Effector memory CD4-positive, alpha-beta T cell (primary cell): ENCODE measurements around the gene SLK.

ENCODE experiments used
- DNase-seq, 3 donors: peaks; one replicate each; pipeline ENCODE4 v3.0.0-alpha.2; 2020
- H3K27ac ChIP-seq: 2 replicates; pipeline ENCODE4 v1.7.0; 2013; ENCODE audit warnings: mild to moderate bottlenecking, low read length, moderate library complexity; ENCODE audit not compliant: insufficient read depth, poor library complexity, severe bottlenecking
- H3K27me3 ChIP-seq: replicated peaks from 2 replicates; pipeline ENCODE4 v1.7.0; 2013; ENCODE audit warnings: mild to moderate bottlenecking, low read length; ENCODE audit not compliant: insufficient read depth, control insufficient read depth, poor library complexity, severe bottlenecking
- H3K36me3 ChIP-seq: 2 replicates; pipeline ENCODE4 v1.7.0; 2013; ENCODE audit warnings: mild to moderate bottlenecking, low read length, moderate library complexity; ENCODE audit not compliant: control insufficient read depth, insufficient read depth
- H3K4me1 ChIP-seq: 2 replicates; pipeline ENCODE4 v1.7.0; 2013; ENCODE audit warnings: low read length, mild to moderate bottlenecking; ENCODE audit not compliant: control insufficient read depth, insufficient read depth, poor library complexity, severe bottlenecking
- H3K4me3 ChIP-seq: 2 replicates; pipeline ENCODE4 v1.7.0; 2013; ENCODE audit warnings: low read length, low read depth, mild to moderate bottlenecking; ENCODE audit not compliant: insufficient read depth, poor library complexity, severe bottlenecking
- H3K9me3 ChIP-seq: 2 replicates; pipeline ENCODE4 v1.7.0; 2013; ENCODE audit warnings: mild to moderate bottlenecking, low read length, moderate library complexity; ENCODE audit not compliant: control insufficient read depth

SLK gene

DNA sequence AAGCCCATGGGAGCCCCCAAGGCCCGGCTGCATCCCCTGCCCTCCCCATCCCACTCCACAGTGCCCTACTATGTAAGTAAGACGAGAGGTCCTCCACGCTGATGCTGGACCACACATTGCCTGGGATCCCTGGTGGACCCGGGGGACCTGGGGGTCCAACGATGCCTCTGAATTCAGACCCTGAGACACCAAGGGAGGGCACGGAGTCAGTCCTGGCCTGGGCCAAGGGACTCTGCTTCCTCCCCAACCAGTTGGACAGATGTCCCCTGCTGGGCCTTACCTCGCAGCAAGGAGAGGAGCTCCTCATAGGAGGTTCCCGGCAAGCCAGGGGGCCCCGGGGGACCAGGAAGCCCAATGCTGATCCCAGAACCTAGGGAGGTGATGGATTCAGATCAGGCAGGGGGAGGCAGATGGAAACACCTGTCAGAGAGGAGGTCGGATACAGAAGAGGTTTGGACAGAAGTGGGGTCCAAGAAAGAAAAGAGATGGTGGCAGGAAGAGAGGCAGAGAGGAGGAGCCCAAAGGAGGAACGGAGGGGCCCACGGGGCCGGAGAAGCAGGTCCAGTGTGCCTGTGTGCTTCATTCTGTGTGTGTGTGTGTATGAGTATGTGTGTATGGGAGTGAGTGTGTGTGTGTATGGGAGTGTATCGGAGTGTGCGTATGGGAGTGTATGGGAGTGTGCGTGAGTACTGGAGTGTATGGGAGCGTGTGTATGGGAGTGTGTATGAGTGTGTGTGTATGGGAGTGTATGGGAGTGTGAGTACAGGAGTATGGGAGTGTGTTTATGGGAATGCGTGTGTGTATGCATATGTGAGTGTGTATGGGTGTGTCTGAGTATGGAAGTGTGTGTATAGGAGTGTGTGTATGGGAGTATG, 68.5 kb downstream of the SLK start:
- no peaks in the 10 kb centered on the region for H3K4me1 ChIP-seq
- H3K9me3 ChIP-seq, result no peaks in the 10 kb centered on the region
- DNase-seq, result no peak
- H3K36me3 ChIP-seq, result peaks cover 5% of the 10 kb centered on the region
- H3K4me3 ChIP-seq, result no peak overlapping the region
- no peak overlapping the region for H3K27ac ChIP-seq
- no peaks in the 10 kb centered on the region for H3K27me3 ChIP-seq

DNA sequence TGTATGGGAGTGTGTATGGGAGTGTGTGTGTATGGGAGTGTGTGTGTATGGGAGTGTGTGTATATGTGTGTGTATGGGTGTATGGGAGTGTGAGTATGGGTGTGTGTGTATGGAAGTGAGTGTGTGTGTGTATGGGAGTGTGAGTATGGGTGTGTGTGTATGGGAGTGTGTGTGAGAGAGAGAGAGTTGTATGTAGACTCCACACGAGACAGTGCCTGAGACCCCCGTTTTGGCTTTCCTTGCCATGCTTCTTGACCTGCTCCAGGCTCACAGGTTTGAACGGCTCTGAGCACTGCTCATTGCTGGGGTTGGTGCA, 69.1 kb downstream of the SLK start:
- Histone ChIP-seq H3K36me3 (peaks cover 5% of the 10 kb centered on the region), H3K27ac (no peak overlapping the region), H3K4me3 (no peak overlapping the region)

DNA sequence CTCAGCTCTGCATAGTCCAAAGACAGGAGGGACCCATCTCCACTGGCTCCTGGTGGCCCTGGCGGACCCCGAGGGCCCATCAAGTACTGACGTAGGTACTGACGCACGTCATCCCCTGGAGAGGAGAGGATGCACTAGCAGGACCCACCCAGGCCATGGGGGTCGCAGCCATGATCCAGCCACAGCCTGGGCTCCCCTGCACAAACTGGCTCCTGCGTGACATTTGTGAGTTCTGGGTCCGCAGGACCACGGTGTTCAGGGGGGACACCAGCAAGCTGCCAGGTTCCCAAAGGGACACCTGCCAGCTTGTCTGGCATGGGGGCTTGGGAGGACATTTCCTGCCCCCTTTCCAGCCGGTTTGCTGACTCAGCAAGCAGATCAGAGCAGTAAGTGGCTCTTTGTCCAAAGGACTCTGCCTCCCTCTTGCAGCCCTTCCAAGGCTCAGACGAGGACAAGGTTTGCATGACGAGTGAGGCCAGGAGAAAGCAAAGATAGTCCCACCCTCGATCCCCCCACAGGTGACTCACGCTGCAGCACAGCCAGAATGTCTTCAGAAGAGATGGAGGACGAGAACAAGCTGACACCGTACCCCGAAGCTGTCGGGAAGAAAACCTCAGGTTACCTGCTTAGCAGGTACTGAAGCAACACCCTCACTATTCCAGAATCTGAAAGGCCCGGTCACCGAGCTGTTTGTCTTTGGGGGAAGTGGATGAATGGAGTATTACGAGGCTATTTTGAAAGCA, 69.7 kb downstream of the SLK start:
- Histone ChIP-seq H3K4me3 (no peak overlapping the region), H3K9me3 (no peaks in the 10 kb centered on the region), H3K4me1 (no peaks in the 10 kb centered on the region), H3K36me3 (peaks cover 5% of the 10 kb centered on the region), H3K27ac (no peak overlapping the region), H3K27me3 (no peaks in the 10 kb centered on the region)
- DNase-seq, result no peak

More for the DNA sequence above, 69.1 kb downstream of the SLK start:
- DNase-seq, result no peak
- H3K27me3 ChIP-seq, result no peaks in the 10 kb centered on the region
- no peaks in the 10 kb centered on the region for H3K4me1 ChIP-seq
- H3K9me3 ChIP-seq, result no peaks in the 10 kb centered on the region

DNA sequence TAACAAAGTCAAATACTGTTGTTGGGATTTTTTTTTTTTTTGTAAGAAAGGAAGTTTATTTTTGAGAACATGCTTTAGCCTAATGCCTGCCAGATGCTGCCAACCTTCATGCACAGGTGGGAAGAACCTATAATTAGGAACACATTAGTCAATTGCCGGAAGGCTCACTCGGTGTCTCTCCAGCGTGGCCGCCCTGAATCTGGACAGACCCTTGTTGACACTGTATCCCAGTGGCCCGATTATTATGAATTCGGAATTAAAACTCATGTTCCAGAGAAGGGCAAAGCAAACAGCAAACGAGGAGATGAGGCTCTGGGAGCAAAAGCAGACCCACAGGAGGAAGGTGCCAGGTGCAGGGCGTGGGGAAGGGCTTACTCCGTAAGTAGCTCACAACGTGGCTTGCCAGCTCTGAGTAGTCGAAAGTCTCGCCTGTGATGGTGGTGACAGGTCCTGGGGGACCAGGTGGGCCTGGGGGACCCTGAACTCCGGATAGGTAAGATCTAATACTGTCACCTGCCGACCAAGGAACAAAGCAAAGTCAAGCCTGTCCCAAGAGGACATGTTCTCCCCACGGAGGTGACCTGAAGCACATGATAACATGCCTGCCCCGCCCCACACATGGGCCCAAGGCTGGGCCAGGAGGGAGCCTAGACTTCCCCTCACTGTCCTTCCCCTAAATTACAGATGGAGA, 70.5 kb downstream of the SLK start:
- no peaks in the 10 kb centered on the region for H3K9me3 ChIP-seq
- H3K27ac ChIP-seq, result no peak overlapping the region
- peaks cover 2% of the 10 kb centered on the region for H3K36me3 ChIP-seq
- DNase-seq, result no peak
- H3K27me3 ChIP-seq, result no peaks in the 10 kb centered on the region
- H3K4me3 ChIP-seq, result no peak overlapping the region
- H3K4me1 ChIP-seq, result no peaks in the 10 kb centered on the region

DNA sequence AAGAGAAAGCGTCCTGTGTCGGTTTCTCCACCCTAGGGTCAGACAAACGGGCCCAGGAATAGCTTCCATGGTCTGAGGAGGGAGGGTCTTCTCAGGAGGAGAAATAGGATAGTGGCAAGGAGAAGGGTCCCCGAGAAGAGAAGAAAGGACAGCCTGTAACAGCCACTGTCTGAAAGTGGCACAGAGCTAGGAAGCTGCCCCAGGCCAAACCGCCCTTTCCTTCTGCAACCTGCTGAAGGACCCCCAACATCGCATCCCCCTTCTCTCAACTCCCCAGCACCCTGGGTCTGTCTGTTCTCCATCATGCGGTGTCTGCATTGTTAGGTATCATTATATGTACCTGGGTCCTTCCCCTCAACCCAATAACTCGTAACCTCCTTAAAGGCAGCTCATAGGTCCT, 71.6 kb downstream of the SLK start:
- Histone ChIP-seq H3K27ac (no peak overlapping the region), H3K27me3 (no peaks in the 10 kb centered on the region), H3K4me1 (no peaks in the 10 kb centered on the region), H3K4me3 (no peak overlapping the region), H3K36me3 (no peaks in the 10 kb centered on the region), H3K9me3 (no peaks in the 10 kb centered on the region)
- DNase-seq, result no peak

DNA sequence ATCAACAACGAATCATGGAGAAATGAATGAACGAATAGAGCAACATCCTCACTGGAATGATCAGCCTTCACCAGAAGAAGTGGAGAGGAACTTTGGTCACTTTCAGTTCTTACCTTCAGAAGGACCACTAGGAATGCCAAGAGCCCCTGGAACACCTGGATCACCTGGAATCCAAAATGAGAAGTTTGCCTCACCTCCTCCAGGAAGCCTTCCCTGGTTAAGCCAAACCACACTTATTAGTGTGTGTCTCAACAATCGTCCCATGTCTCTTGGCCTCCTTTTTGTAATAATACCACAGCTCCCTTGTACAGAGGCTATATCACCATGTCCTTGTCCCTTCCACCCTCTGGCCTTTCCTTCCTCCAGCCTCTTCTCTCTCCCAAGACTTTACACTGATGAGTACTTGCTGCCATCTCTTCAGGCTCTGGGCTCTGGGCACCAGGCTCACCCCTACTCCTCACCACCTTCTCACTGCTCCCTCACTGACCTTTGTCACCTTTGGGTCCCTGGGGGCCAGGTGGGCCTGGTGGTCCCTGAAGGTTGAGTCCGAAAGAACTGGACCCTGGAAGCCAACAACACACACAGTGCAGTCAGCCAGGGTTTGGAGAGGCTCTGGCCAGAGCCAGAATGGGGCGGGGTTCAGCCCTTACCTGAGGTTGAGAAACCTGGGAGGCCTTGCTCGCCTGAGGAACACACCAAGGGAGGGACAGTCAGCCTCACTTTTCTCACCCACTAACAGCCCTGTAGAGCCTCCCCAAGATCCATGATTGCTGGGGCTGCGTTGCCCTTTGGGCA, 72.2 kb downstream of the SLK start:
- Histone ChIP-seq H3K27me3 (no peaks in the 10 kb centered on the region), H3K4me1 (no peaks in the 10 kb centered on the region), H3K36me3 (no peaks in the 10 kb centered on the region), H3K9me3 (no peaks in the 10 kb centered on the region), H3K4me3 (no peak overlapping the region), H3K27ac (no peak overlapping the region)
- DNase-seq, result no peak

DNA sequence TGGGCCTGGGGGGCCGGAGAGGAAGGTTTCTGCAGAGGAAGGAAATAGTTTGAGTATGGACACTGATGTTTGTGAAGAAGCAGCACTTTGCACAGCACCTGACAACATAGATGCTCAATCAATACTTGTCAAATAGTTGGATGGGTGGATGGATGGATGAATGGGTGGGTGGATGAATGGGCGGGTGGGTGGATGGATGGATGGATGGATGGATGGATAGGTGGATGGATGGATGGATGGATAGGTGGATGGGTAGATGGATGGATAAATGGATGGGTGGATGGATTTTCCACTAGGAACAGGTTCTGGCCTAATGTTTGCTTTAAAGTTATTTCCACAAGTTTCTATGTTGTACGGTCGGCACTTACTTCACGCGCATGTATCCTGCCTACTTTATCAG, 73.4 kb downstream of the SLK start:
- Histone ChIP-seq H3K27ac (no peak overlapping the region), H3K4me3 (no peak overlapping the region), H3K27me3 (no peaks in the 10 kb centered on the region), H3K9me3 (no peaks in the 10 kb centered on the region), H3K36me3 (no peaks in the 10 kb centered on the region), H3K4me1 (no peaks in the 10 kb centered on the region)
- DNase-seq, result no peak

DNA sequence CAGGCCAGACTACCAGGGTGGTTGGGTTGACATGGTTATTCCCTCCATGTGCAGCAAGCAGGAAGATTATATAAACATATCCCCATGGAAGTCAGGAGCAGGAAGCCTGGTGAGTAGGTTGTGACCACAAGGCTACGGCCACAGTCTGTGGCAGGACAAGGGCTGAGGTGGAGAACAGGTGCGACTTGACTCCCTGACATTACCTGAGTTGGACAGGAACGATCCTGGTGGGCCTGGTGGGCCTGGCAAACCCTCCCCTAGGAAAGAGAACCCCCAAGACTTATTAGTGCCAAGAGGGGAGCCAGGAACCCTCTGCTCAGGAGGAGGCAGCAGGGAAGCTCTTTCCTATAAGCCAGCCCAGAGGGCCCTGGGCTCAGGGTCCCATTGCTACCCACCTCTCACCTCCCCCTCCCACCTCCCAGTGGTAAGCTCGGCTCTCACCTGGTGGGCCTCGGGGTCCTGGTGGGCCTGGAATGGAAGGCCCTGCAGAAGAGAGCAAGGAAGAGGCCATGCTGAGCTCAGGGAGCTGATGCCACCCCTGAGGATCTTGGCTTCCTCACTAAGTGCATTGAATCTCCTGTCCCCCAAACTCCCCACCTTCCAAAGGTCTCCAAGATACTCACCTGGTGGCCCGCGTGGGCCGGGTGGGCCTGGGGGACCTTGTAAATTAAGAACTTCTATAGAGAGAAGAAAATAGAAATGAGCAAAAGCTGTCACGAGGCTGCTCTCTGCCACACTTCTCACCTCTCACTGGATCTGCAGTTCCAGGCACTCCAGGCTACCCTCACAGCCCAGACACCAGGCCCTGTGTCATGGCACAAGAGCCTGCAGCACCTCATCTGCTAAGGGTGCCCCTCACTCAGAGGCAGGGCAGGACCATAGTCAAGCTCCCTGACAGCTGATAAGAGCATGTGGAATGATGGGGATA, 74.2 kb downstream of the SLK start:
- no peaks in the 10 kb centered on the region for H3K4me1 ChIP-seq
- H3K36me3 ChIP-seq, result no peaks in the 10 kb centered on the region
- no peak for DNase-seq
- no peaks in the 10 kb centered on the region for H3K27me3 ChIP-seq
- H3K27ac ChIP-seq, result no peak overlapping the region
- no peaks in the 10 kb centered on the region for H3K9me3 ChIP-seq
- no peak overlapping the region for H3K4me3 ChIP-seq
